DOHH2 (cell line): ENCODE results near the gene PTPN14.

Experiments used
- EZH2phosphoT487 ChIP-seq: fragments of 200-600 bp; sonication (generic); IDR thresholded peaks from 2 replicates; pipeline ENCODE4 v1.6.1; 2017; ENCODE audit warnings: borderline replicate concordance, mild to moderate bottlenecking, antibody characterized with exemption, low read length, moderate library complexity, mixed read lengths
- TF ChIP-seq, protein P1 (sequence below): fragments of 200-600 bp; sonication (generic); IDR thresholded peaks from one replicate; pipeline ENCODE4 v1.5.1; 2014; ENCODE audit warnings: antibody characterized with exemption, mild to moderate bottlenecking, low read depth, low read length; ENCODE audit not compliant: poor library complexity, severe bottlenecking

DNA sequence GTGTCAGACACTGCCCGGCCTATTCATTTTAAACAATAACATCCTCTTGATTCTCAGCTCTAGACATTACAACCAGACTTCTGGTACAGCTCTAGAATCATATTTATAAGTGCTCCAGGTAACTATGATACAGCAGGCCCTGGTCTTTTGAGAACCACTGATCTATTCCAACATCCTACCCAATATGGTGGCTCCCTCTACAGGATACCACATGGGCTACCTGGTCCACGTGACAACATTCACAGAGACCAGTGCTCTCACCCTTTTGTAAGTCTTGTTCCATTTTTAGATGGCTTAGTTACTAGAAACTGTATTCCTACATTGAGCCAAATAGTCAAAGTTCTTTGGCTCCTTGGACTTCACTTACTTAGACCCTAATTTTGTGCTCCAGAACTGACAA is 102.9 kb downstream of the PTPN14 start:
- TF ChIP-seq, protein P1, sequence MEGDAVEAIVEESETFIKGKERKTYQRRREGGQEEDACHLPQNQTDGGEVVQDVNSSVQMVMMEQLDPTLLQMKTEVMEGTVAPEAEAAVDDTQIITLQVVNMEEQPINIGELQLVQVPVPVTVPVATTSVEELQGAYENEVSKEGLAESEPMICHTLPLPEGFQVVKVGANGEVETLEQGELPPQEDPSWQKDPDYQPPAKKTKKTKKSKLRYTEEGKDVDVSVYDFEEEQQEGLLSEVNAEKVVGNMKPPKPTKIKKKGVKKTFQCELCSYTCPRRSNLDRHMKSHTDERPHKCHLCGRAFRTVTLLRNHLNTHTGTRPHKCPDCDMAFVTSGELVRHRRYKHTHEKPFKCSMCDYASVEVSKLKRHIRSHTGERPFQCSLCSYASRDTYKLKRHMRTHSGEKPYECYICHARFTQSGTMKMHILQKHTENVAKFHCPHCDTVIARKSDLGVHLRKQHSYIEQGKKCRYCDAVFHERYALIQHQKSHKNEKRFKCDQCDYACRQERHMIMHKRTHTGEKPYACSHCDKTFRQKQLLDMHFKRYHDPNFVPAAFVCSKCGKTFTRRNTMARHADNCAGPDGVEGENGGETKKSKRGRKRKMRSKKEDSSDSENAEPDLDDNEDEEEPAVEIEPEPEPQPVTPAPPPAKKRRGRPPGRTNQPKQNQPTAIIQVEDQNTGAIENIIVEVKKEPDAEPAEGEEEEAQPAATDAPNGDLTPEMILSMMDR: no peak
- no peak for TF ChIP-seq EZH2phosphoT487
